Retinal pigment epithelial cell (primary cell): Measurements from ENCODE around the gene KCNQ5.
"Not testable (repeated sequence)": the region's sequence is repeated elsewhere in the genome, so short reads cannot be mapped to it uniquely, and the experiment has no call there.

Experiments
- DNase-seq: peaks from one replicate; pipeline ENCODE4 v3.0.0-alpha.2; 2010; ENCODE audit warnings: low read depth
- H3K4me3 ChIP-seq: 2 replicates; pipeline ENCODE4 v1.5.1; 2011; ENCODE audit warnings: mild to moderate bottlenecking, low read length, control low read depth, moderate library complexity
- TF ChIP-seq, protein P1 (sequence below): conservative IDR thresholded peaks from 2 replicates; pipeline ENCODE4 v1.5.1; 2011; ENCODE audit warnings: low read depth, low read length, control low read depth, inconsistent platforms

The KCNQ5 gene

DNA sequence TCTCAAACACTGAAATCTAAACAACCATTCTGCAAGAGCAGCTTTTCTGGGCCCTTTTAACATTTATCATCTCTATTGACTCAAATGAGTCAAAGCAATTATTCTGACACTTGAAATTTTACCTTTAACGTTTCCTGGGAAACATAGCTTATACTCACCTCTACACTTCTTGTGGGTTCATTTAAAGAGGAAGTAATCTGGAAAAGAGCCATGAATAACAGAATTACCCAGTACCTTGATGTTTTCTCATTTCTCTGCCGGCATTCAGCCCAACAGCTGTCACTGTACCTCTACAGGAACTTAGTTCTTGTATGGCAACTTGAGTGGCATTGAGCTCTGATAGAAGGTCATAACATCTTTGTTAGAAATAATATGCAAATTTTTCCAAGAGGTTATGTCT is 272.2 kb downstream of the KCNQ5 start:
- DNase-seq: no peak
- H3K4me3 ChIP-seq: no peak overlapping the region
- TF ChIP-seq, protein P1, sequence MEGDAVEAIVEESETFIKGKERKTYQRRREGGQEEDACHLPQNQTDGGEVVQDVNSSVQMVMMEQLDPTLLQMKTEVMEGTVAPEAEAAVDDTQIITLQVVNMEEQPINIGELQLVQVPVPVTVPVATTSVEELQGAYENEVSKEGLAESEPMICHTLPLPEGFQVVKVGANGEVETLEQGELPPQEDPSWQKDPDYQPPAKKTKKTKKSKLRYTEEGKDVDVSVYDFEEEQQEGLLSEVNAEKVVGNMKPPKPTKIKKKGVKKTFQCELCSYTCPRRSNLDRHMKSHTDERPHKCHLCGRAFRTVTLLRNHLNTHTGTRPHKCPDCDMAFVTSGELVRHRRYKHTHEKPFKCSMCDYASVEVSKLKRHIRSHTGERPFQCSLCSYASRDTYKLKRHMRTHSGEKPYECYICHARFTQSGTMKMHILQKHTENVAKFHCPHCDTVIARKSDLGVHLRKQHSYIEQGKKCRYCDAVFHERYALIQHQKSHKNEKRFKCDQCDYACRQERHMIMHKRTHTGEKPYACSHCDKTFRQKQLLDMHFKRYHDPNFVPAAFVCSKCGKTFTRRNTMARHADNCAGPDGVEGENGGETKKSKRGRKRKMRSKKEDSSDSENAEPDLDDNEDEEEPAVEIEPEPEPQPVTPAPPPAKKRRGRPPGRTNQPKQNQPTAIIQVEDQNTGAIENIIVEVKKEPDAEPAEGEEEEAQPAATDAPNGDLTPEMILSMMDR: no peak

GRCh38 chr6:72898313-72898712 is 276.4 kb downstream of the KCNQ5 start:
- DNase-seq, H3K4me3 ChIP-seq: not testable (repeated sequence)

GRCh38 chr6:72905705-72906478 is 284.0 kb downstream of the KCNQ5 start:
- TF ChIP-seq, protein P1: no peak
- no peak overlapping the region for H3K4me3 ChIP-seq
- DNase-seq: no peak

DNA sequence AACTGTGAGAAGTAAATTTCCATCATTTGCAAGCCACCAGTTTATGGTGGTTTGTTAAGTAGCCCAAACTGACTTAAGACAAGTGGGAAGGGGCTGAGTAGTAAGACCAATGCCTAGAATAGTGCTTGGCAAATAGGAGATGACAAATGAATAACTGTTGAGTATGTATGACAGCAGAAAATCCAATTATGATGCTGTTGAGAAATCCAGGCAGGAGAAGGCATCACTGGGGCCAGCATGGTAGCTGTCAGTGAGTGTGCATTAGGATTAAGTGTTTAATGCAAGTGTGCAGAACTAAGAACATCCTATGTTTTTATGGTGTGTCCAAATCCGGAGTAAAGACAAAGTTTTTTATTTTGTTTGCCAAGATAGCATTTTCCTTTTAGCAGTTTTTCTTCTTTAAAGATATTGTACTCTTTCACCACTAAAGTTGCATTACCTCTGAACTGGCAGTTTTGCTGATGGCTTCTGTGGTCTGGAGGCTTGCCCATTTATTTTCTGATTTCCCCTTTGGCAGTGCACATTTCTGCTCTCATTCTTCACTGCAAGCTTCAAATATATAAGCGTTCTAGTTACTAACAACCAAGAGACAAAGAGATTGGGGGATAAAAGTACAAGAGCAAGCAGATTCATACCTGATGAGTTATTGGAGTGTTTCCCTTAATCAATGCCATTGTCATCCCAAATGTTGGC is 289.7 kb downstream of the KCNQ5 start:
- no peak overlapping the region for H3K4me3 ChIP-seq
- TF ChIP-seq, protein P1: no peak
- DNase-seq: peak; percentile 39

DNA sequence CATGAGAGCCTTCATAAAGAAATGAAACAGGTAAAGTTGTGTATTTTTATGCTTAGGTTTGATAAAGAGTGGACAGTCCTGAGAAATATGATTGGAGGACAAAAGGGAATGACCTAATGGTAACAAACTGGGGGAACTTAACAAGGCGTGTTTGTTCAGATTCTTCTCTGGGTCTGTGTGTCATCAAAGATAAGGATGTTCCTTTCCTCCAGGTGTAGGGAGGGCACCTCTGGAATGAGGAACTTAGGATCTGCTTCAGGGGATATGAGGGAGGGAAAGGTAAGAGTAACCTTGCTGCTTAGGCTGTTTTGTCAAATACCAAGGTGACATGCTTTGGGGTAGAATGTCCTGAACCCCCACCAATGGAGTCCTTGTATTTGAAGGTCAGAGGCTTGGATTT is 291.9 kb downstream of the KCNQ5 start:
- TF ChIP-seq, protein P1: no peak
- DNase-seq: no peak
- H3K4me3 ChIP-seq: no peak overlapping the region

DNA sequence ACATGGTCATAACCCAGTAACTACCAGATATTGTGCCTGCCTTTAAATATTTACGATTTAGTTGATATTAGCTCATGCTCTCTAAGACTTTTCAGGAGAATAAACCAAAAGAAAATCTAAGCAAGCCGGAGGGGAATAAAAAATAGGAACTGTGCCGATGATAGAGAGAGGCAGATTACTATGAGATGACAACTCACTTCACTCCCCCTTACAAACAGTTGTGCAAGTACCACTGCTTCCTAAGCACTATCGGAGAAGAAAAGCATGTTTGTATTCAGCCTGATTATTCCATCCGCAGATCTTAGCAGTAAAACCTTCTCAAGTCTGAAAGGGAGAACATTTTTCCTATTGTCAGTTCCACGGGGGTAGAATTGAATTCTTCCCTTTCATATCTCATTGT is 294.4 kb downstream of the KCNQ5 start:
- no peak for DNase-seq
- H3K4me3 ChIP-seq: no peak overlapping the region
- TF ChIP-seq, protein P1: no peak

GRCh38 chr6:72916906-72917305 is 295.0 kb downstream of the KCNQ5 start:
- H3K4me3 ChIP-seq: no peak overlapping the region
- TF ChIP-seq, protein P1: no peak
- DNase-seq: no peak
